MCF 10A (cell line): ENCODE measurements around the gene SP2. TPM values are rescaled to one million over a fixed set of nuclear protein-coding genes. Genes with fewer than 3 reads are reported as not detected.

ENCODE experiments used
- BruUV-seq: library from RNA; stranded (reverse); fragments of 400-500 nt; replicated peaks from 2 replicates; lab custom pipeline; 2021; lab: Mats Ljungman, UMichigan
- CTCF ChIA-PET: fragments of 300-600 bp; sonication (Branson Sonifier 250); formaldehyde crosslinking; extraction: SDS; loops from one replicate; lab custom pipeline; 2021; ENCODE audit warnings: antibody characterized with exemption, inconsistent platforms; lab: Yijun Ruan, JAX
- POLR2A ChIA-PET: fragments of 300-600, 350-650 bp; sonication (Branson Sonifier 250); formaldehyde crosslinking; extraction: SDS; loops from one replicate; lab custom pipeline; 2020; ENCODE audit warnings: antibody characterized with exemption, inconsistent platforms; lab: Yijun Ruan, JAX
- DNase-seq: peaks from one replicate; pipeline ENCODE4 v3.0.0-alpha.2; 2018; ENCODE audit not compliant: unreplicated experiment
- H3K27ac Mint-ChIP-seq: one replicate; pipeline ENCODE4 v1.8.0; 2022; ENCODE audit warnings: mild to moderate bottlenecking, low read depth, mixed read lengths; ENCODE audit not compliant: unreplicated experiment
- H3K27me3 Mint-ChIP-seq: one replicate; pipeline ENCODE4 v1.8.0; 2022; ENCODE audit warnings: mixed read lengths; ENCODE audit not compliant: insufficient read depth, unreplicated experiment
- H3K36me3 Mint-ChIP-seq: one replicate; pipeline ENCODE4 v1.8.0; 2022; ENCODE audit warnings: mild to moderate bottlenecking, moderate library complexity, mixed read lengths; ENCODE audit not compliant: insufficient read depth, unreplicated experiment
- H3K4me1 Mint-ChIP-seq: one replicate; pipeline ENCODE4 v1.8.0; 2022; ENCODE audit warnings: mixed read lengths; ENCODE audit not compliant: insufficient read depth, unreplicated experiment
- H3K4me3 Mint-ChIP-seq: one replicate; pipeline ENCODE4 v1.8.0; 2022; ENCODE audit warnings: mild to moderate bottlenecking, moderate library complexity, mixed read lengths; ENCODE audit not compliant: unreplicated experiment
- H3K9me3 Mint-ChIP-seq: one replicate; pipeline ENCODE4 v1.8.0; 2022; ENCODE audit warnings: mixed read lengths; ENCODE audit not compliant: unreplicated experiment
- intact Hi-C: fragments of 100-400 bp; cut with micrococcal nuclease; formaldehyde crosslinking; loops from 2 replicates; pipeline ENCODE4 v1.14.1; 2022
- total RNA-seq: library from RNA; stranded (reverse); gene quantifications from 2 replicates; pipeline ENCODE4 v1.2.3, GENCODE V29; 2022
- TF ChIP-seq, protein P1 (sequence below): fragments of 200-600 bp; IDR thresholded peaks from one replicate; pipeline ENCODE4 v1.8.0; 2022; ENCODE audit warnings: antibody characterized with exemption, mild to moderate bottlenecking; ENCODE audit not compliant: unreplicated experiment

The SP2 gene
- total RNA-seq, 1 experiment from 2014 or later = 15.1 TPM

DNA sequence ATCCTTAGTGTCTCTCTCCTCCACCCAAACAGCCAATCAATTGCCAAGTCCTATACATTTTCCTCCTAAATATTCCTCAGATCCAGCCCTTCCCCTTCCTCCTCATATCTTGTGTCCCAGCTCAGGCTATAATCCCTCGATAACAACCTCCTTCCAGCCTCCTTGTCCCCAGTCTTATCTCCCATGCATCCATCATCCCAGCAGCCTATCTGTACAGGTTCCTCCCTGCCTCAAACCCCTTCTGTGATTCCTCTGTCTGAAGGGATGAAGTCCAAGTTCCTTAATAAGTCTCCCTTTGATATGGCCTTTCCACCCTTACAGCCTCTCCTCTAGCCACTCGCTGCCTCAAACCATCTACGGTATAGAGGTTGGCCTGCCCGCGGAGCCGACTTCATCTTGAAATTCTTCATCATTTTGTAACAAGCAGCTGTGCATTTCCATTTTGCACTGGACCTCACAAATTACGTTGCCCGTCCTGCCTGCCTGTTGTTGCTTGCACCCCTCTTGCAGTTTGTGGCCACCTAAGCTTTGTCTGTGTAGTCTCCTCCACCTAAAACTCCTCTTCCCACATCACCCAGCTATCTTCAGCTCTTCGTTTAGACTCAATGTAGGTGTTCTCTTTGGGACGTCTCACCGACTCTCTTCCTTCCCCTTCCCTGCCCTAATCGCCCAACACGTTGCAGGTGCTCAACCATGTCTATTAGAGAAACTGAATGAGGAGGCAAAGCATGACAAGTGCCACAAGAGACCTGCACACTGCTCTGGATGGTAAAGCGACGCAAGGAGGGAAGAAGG, 74.1 kb downstream of the SP2 start:
- ChIA-PET POLR2A (interaction anchor here (0.6 to 9.4 kb wide), 24 partner anchors 8 to 204 kb away, joined by 3 to 256 read pairs (median 6); partner anchors contain the start of genes LRRC46, MRPL10, NFE2L1 and PNPO), CTCF (interaction anchor here (0.5 to 11.2 kb wide), 19 partner anchors 11 to 129 kb away, joined by 3 to 336 read pairs (median 4); partner anchors contain the start of genes PNPO, PRR15L, SCRN2 and SP6)
- intact Hi-C loops = loop anchor here (1.0 to 2.0 kb wide), 2 partner anchors 21 to 73 kb away; partner anchors contain the start of gene SP2
- H3K27ac Mint-ChIP-seq = peak overlapping the region; percentile 88
- DNase-seq = no peak
- H3K27me3 Mint-ChIP-seq = no peaks in the 10 kb centered on the region
- H3K4me1 Mint-ChIP-seq = peaks cover 31% of the 10 kb centered on the region
- no peaks in the 10 kb centered on the region for H3K9me3 Mint-ChIP-seq
- H3K4me3 Mint-ChIP-seq = peak overlapping the region; percentile 94
- H3K36me3 Mint-ChIP-seq = peaks cover 28% of the 10 kb centered on the region
- TF ChIP-seq, protein P1, sequence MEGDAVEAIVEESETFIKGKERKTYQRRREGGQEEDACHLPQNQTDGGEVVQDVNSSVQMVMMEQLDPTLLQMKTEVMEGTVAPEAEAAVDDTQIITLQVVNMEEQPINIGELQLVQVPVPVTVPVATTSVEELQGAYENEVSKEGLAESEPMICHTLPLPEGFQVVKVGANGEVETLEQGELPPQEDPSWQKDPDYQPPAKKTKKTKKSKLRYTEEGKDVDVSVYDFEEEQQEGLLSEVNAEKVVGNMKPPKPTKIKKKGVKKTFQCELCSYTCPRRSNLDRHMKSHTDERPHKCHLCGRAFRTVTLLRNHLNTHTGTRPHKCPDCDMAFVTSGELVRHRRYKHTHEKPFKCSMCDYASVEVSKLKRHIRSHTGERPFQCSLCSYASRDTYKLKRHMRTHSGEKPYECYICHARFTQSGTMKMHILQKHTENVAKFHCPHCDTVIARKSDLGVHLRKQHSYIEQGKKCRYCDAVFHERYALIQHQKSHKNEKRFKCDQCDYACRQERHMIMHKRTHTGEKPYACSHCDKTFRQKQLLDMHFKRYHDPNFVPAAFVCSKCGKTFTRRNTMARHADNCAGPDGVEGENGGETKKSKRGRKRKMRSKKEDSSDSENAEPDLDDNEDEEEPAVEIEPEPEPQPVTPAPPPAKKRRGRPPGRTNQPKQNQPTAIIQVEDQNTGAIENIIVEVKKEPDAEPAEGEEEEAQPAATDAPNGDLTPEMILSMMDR = no peak
- no TSS peak for BruUV-seq

DNA sequence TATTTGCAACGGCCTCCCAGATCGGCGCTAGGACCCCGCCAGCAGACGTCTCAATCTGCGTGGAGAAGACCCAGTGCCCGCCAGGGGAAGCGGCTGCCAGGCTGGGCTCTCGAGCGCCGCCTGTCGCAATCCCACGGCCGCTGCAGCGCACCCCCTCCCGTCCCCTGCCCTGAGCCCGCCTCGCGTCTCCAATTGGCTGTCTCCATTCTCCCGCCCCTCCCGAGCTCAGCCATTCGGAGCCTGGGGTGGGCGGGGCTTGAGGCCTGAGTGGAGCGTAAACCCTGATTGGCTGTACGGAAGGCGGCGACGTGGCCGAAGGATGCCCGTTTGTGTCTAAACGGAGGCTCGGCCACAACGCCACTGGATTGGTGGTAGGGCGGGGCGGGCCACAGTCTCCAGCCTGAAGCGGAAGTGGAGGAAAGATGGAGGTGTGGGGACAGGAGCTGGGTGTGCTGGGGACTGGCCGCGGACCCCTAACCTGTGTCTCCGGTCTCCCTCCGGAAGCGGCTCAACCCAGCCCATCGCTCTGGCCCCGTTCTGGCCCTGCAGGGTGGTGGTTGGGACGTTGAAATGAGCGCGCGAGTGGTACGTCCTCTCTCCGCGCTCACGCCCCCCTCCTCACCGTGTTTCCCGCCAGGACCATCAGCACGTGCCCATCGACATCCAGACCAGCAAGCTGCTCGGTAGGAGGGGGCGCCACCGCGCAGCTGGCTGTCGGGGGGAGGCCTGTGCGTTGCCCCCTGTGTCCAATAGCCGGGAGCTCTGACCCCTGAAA, 74.9 kb downstream of the SP2 start, which contains the start of gene CDK5RAP3:
Gene CDK5RAP3 (plus strand): TSS at position 389 of the 775 bp plus-strand sequence. CDS start 34 bp downstream, at position 423.
- intact Hi-C loops = loop anchor here (1.0 to 2.0 kb wide), 2 partner anchors 22 to 74 kb away; partner anchors contain the start of gene SP2
- POLR2A ChIA-PET = interaction anchor here (0.7 to 9.4 kb wide), 29 partner anchors 8 to 204 kb away, joined by 3 to 256 read pairs (median 4); partner anchors contain the start of genes LRRC46, MRPL10, NFE2L1 and PNPO
- TSS peak; percentile 70 for BruUV-seq
- TF ChIP-seq, protein P1 = peak; percentile 91
- peak within 1 kb of the TSS; percentile 88 for H3K27ac Mint-ChIP-seq
- CTCF ChIA-PET = interaction anchor here (0.6 to 11.2 kb wide), 25 partner anchors 11 to 1257 kb away, joined by 3 to 336 read pairs (median 3); partner anchors contain the start of genes PNPO, PRR15L, SCRN2 and SP6
- H3K27me3 Mint-ChIP-seq = no peaks in the 10 kb centered on the region
- peaks cover 29% of the 10 kb centered on the region for H3K36me3 Mint-ChIP-seq
- H3K9me3 Mint-ChIP-seq = no peaks in the 10 kb centered on the region
- DNase-seq = peak; percentile 99
- peak within 1 kb of the TSS; percentile 94 for H3K4me3 Mint-ChIP-seq
- peaks cover 29% of the 10 kb centered on the region for H3K4me1 Mint-ChIP-seq

DNA sequence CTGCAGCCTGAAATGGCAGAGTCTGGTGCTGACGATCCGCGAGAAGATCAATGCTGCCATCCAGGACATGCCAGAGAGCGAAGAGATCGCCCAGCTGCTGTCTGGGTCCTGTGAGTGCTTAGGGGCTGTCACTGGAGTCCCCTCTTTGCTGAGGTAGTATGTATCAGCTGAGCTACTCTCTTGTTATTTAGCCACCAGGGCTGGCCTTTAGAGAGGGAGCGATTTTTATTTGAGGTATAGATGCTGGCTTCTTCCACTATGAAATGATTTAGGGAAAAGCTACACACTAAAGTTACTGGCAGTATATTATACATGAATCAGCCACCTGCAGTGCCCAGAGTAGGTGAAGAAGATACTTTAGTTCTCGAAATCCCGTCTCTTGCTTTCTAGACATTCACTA, 77.5 kb downstream of the SP2 start:
- no peaks in the 10 kb centered on the region for H3K9me3 Mint-ChIP-seq
- H3K4me1 Mint-ChIP-seq = peaks cover 12% of the 10 kb centered on the region
- H3K4me3 Mint-ChIP-seq = no peak overlapping the region
- ChIA-PET POLR2A (interaction anchor here (0.7 to 9.4 kb wide), 3 partner anchors 20 to 78 kb away, joined by 3 to 256 read pairs (median 49); partner anchors contain the start of genes PRR15L and SP2), CTCF (interaction anchor here (0.6 to 11.2 kb wide), 3 partner anchors 10 to 42 kb away, joined by 3 to 336 read pairs (median 9); partner anchors contain the start of gene PRR15L)
- H3K36me3 Mint-ChIP-seq = peaks cover 54% of the 10 kb centered on the region
- H3K27ac Mint-ChIP-seq = no peak overlapping the region
- TF ChIP-seq, protein P1 = no peak
- H3K27me3 Mint-ChIP-seq = no peaks in the 10 kb centered on the region
- no TSS peak for BruUV-seq
- no peak for DNase-seq
- intact Hi-C loops = no loop called here
